Measurements from ENCODE around the gene STX11.

Gene STX11

GRCh38 chr6:144161975-144162374, 11.7 kb downstream of the STX11 start:
- Histone ChIP-seq H3K27me3 (ENCODE audit: low read depth, low read length) (no peaks in the 10 kb centered on the region), H3K27ac (ENCODE audit: low read length) (no peak overlapping the region), H3K4me2 (ENCODE audit: low read length) (no peak overlapping the region), H3K9ac (ENCODE audit: low read length) (no peak overlapping the region), H3K36me3 (replicated peaks; ENCODE audit: low read depth, low read length) (no peaks in the 10 kb centered on the region), H3K9me3 (ENCODE audit: insufficient read depth, low read length) (no peaks in the 10 kb centered on the region), H3K4me1 (ENCODE audit: low read length) (peaks cover 6% of the 10 kb centered on the region; the same call in 1 of the 2 replicates), H4K20me1 (ENCODE audit: insufficient read depth, low read length) (no peaks in the 10 kb centered on the region), H3K4me3 (ENCODE audit: low read length) (no peak overlapping the region), H3K79me2 (ENCODE audit: low read length) (no peaks in the 10 kb centered on the region), H2AFZ (ENCODE audit: low read depth, low read length) (no peak overlapping the region)
- TF ChIP-seq EZH2phosphoT487 (IDR thresholded peaks at IDR 0.05; ENCODE audit: low read depth) (no peak), CTCF (IDR thresholded peaks at IDR 0.05; ENCODE audit: low read depth, low read length) (no peak)

GRCh38 chr6:144162977-144163376, 12.7 kb downstream of the STX11 start:
- no peak for TF ChIP-seq CTCF (IDR thresholded peaks at IDR 0.05; ENCODE audit: low read depth, low read length)
- TF ChIP-seq EZH2phosphoT487 (IDR thresholded peaks at IDR 0.05; ENCODE audit: low read depth): no peak
- no peaks in the 10 kb centered on the region for H3K27me3 ChIP-seq (ENCODE audit: low read depth, low read length)
- no peaks in the 10 kb centered on the region for H3K9me3 ChIP-seq (ENCODE audit: insufficient read depth, low read length)
- peak overlapping the region; percentile 9; the same call in 1 of the 2 replicates for H3K4me3 ChIP-seq (ENCODE audit: low read length)
- no peaks in the 10 kb centered on the region for H3K79me2 ChIP-seq (ENCODE audit: low read length)
- H3K27ac ChIP-seq (ENCODE audit: low read length): no peak overlapping the region
- H4K20me1 ChIP-seq (ENCODE audit: insufficient read depth, low read length): no peaks in the 10 kb centered on the region
- H3K4me1 ChIP-seq (ENCODE audit: low read length): peaks cover 6% of the 10 kb centered on the region; the same call in 1 of the 2 replicates
- H2AFZ ChIP-seq (ENCODE audit: low read depth, low read length): no peak overlapping the region
- H3K36me3 ChIP-seq (replicated peaks; ENCODE audit: low read depth, low read length): no peaks in the 10 kb centered on the region
- no peak overlapping the region for H3K9ac ChIP-seq (ENCODE audit: low read length)
- H3K4me2 ChIP-seq (ENCODE audit: low read length): peak overlapping the region; percentile 33

- H3K4me3 ChIP-seq (ENCODE audit: low read length): no peak overlapping the region
- no peaks in the 10 kb centered on the region for H3K27me3 ChIP-seq (ENCODE audit: low read depth, low read length)
- H3K79me2 ChIP-seq (ENCODE audit: low read length): no peaks in the 10 kb centered on the region
- H3K9me3 ChIP-seq (ENCODE audit: insufficient read depth, low read length): no peaks in the 10 kb centered on the region
- no peak overlapping the region for H2AFZ ChIP-seq (ENCODE audit: low read depth, low read length)
- H3K4me1 ChIP-seq (ENCODE audit: low read length): peaks cover 12% of the 10 kb centered on the region
- H3K9ac ChIP-seq (ENCODE audit: low read length): no peak overlapping the region
- H3K4me2 ChIP-seq (ENCODE audit: low read length): no peak overlapping the region
- no peaks in the 10 kb centered on the region for H4K20me1 ChIP-seq (ENCODE audit: insufficient read depth, low read length)
- no peak for TF ChIP-seq EZH2phosphoT487 (IDR thresholded peaks at IDR 0.05; ENCODE audit: low read depth)
- no peak for TF ChIP-seq CTCF (IDR thresholded peaks at IDR 0.05; ENCODE audit: low read depth, low read length)
- H3K27ac ChIP-seq (ENCODE audit: low read length): no peak overlapping the region
- H3K36me3 ChIP-seq (replicated peaks; ENCODE audit: low read depth, low read length): no peaks in the 10 kb centered on the region
Observed at GRCh38 chr6:144165784-144166183, 15.5 kb downstream of the STX11 start.

GRCh38 chr6:144170044-144170443, 19.7 kb downstream of the STX11 start:
- Histone ChIP-seq H3K79me2 (ENCODE audit: low read length) (no peaks in the 10 kb centered on the region), H4K20me1 (ENCODE audit: insufficient read depth, low read length) (no peaks in the 10 kb centered on the region), H3K27me3 (ENCODE audit: low read depth, low read length) (no peaks in the 10 kb centered on the region), H3K9me3 (ENCODE audit: insufficient read depth, low read length) (no peaks in the 10 kb centered on the region), H3K36me3 (replicated peaks; ENCODE audit: low read depth, low read length) (no peaks in the 10 kb centered on the region), H3K4me1 (ENCODE audit: low read length) (peaks cover 6% of the 10 kb centered on the region), H3K27ac (ENCODE audit: low read length) (no peak overlapping the region), H2AFZ (ENCODE audit: low read depth, low read length) (no peak overlapping the region), H3K4me3 (ENCODE audit: low read length) (no peak overlapping the region), H3K9ac (ENCODE audit: low read length) (no peak overlapping the region), H3K4me2 (ENCODE audit: low read length) (no peak overlapping the region)
- TF ChIP-seq EZH2phosphoT487 (IDR thresholded peaks at IDR 0.05; ENCODE audit: low read depth): no peak
- TF ChIP-seq CTCF (IDR thresholded peaks at IDR 0.05; ENCODE audit: low read depth, low read length): no peak

Data from OCI-LY3 (cell line).